Body of pancreas (tissue), 4 donors: ENCODE measurements around the gene ADGRE2. TPM values are rescaled to one million over a fixed set of nuclear protein-coding genes. Genes with fewer than 3 reads are reported as not detected.

ENCODE experiments used
- ATAC-seq: fragments of 150-250 bp; one replicate; pipeline ENCODE4 v1.9.1; 2016
- DNase-seq, 4 donors: peaks; one replicate each; pipeline ENCODE4 v3.0.0-alpha.2; 2019
- H3K27ac ChIP-seq, 4 donors: fragments of 200-600 bp; sonication (generic); 1 replicate in 3 of 4; 2 replicates in 1 of 4; pipeline versions ENCODE4 v1.5.1 to v1.6.1; 2016 to 2019; ENCODE audit warnings: mild to moderate bottlenecking in 1 of 4, mixed read lengths in 1 of 4, moderate library complexity in 1 of 4
- H3K27me3 ChIP-seq, 2 donors: fragments of 200-600 bp; sonication (generic); one replicate each; pipeline ENCODE4 v1.6.0; 2016; ENCODE audit warnings: mild to moderate bottlenecking in 1 of 2
- H3K36me3 ChIP-seq, 2 donors: fragments of 200-600 bp; sonication (generic); replicated peaks in 1 of 2; 2 replicates each; pipeline ENCODE4 v1.5.1; 2016; ENCODE audit warnings: low read depth in 2 of 2; ENCODE audit not compliant: insufficient read depth in 1 of 2
- H3K4me1 ChIP-seq: fragments of 200-600 bp; sonication (generic); one replicate; pipeline ENCODE4 v1.6.0; 2016
- H3K4me3 ChIP-seq, 2 donors: fragments of 200-600 bp; sonication (generic); 1 replicate in 1 of 2; 2 replicates in 1 of 2; pipeline ENCODE4 v1.5.1; 2016 to 2019
- H3K9me3 ChIP-seq, 3 donors: fragments of 200-600 bp; sonication (generic); 1 replicate in 2 of 3; 2 replicates in 1 of 3; pipeline ENCODE4 v1.5.1; 2016
- CTCF ChIP-seq, 7 experiments: fragments of 450-650 bp in 4 of 7; fragments of 200-600 bp in 3 of 7; sonication (generic) in 3 of 7; IDR thresholded peaks; one replicate each; pipeline ENCODE4 v1.5.1; 2016 to 2019; ENCODE audit warnings: antibody characterized with exemption in 7 of 7
- POLR2A ChIP-seq, 3 donors: fragments of 450-650 bp; IDR thresholded peaks; one replicate each; pipeline ENCODE4 v1.6.1; 2016; ENCODE audit warnings: antibody characterized with exemption in 3 of 3, mild to moderate bottlenecking in 2 of 3
- WGBS, 2 donors: methylation state at CpG; one replicate each; pipeline ENCODE4 v1.1.5; 2017; 5-methylcytosine and 5-hydroxymethylcytosine counted together
- intact Hi-C: fragments of 100-400 bp; cut with DNase I; formaldehyde crosslinking; loops from one replicate; pipeline ENCODE4 v1.15.1; 2023
- total RNA-seq, 2 donors: library from RNA; depleted of rRNA; stranded (reverse); fragments of >200 nt; gene quantifications; one replicate each; pipeline ENCODE4 v1.1.0, GENCODE V29; 2016

Gene ADGRE2
- total RNA-seq, 2 donors from 2014 or later, result 0.33 to 1.3 TPM

GRCh38 chr19:14719162-14719561 is 59.2 kb downstream of the ADGRE2 start:
- H3K4me3 ChIP-seq, result no peak overlapping the region
- no peaks in the 10 kb centered on the region for H3K4me1 ChIP-seq
- no peak overlapping the region for H3K27ac ChIP-seq
- DNase-seq (no peak), ATAC-seq (no peak)
- 97 to 99% methylated on average over 3 of the region's 3 CpGs for WGBS, 2 donors
- H3K9me3 ChIP-seq, result peaks cover 0 to 79% (median 7%) of the 10 kb centered on the region in 3 donors
- no peak for TF ChIP-seq POLR2A (IDR thresholded peaks at IDR 0.05)
- TF ChIP-seq CTCF (IDR thresholded peaks at IDR 0.05), result no peak
- H3K36me3 ChIP-seq, result peaks cover 36 to 41% of the 10 kb centered on the region in 2 donors
- intact Hi-C loops, result no loop called here
- H3K27me3 ChIP-seq, result no peaks in the 10 kb centered on the region

GRCh38 chr19:14718522-14719116 is 59.7 kb downstream of the ADGRE2 start:
- DNase-seq (no peak), ATAC-seq (no peak)
- no peak overlapping the region for H3K4me3 ChIP-seq
- intact Hi-C loops, result no loop called here
- TF ChIP-seq CTCF (IDR thresholded peaks at IDR 0.05) (no peak), POLR2A (IDR thresholded peaks at IDR 0.05) (no peak)
- H3K27me3 ChIP-seq, result no peaks in the 10 kb centered on the region
- peaks cover 0 to 77% (median 7%) of the 10 kb centered on the region in 3 donors for H3K9me3 ChIP-seq
- H3K4me1 ChIP-seq, result no peaks in the 10 kb centered on the region
- WGBS, 2 donors, result 93% methylated on average over 18 of the region's 18 CpGs
- H3K36me3 ChIP-seq, result peaks cover 36 to 41% of the 10 kb centered on the region in 2 donors
- H3K27ac ChIP-seq, result no peak overlapping the region

- Histone ChIP-seq H3K9me3 (peaks cover 0 to 65% (median 7%) of the 10 kb centered on the region in 3 donors), H3K4me3 (no peak overlapping the region), H3K4me1 (no peaks in the 10 kb centered on the region), H3K36me3 (peaks cover 41 to 43% of the 10 kb centered on the region in 2 donors), H3K27ac (no peak overlapping the region), H3K27me3 (no peaks in the 10 kb centered on the region)
- TF ChIP-seq POLR2A (IDR thresholded peaks at IDR 0.05), result no peak
- no peak for TF ChIP-seq CTCF (IDR thresholded peaks at IDR 0.05)
- WGBS, 2 donors, result 94 to 98% methylated on average over 2 to 4 of the region's 4 CpGs
- intact Hi-C loops, result no loop called here
- no peak for ATAC-seq
- DNase-seq, result no peak
These were observed 62.5 kb downstream of the ADGRE2 start for GRCh38 chr19:14715841-14716240.

DNA sequence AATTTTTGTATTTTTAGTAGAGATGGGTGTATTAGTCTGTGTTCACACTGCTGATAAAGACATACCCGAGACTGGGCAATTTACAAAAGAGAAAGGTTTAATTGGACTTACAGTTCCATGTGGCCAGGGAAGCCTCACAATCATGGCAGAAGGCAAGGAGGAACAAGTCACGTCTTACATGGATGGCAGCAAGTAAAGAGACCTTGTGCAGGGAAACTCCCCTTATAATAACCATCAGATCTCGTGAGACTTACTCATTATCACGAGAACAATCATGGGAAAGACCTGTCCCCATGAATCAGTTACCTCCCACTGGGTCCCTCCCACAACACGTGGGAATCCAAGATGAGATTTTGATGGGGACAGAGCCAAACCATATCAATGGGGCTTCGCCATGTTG is 73.9 kb downstream of the ADGRE2 start:
- ATAC-seq (no peak), DNase-seq (no peak)
- no peak overlapping the region for H3K27ac ChIP-seq
- 90 to 93% methylated on average over 6 of the region's 6 CpGs for WGBS, 2 donors
- H3K36me3 ChIP-seq, result peaks cover 21 to 45% of the 10 kb centered on the region in 2 donors
- H3K27me3 ChIP-seq, result no peaks in the 10 kb centered on the region
- no peak overlapping the region for H3K4me3 ChIP-seq
- intact Hi-C loops, result no loop called here
- no peak for TF ChIP-seq POLR2A (IDR thresholded peaks at IDR 0.05)
- no peak for TF ChIP-seq CTCF (IDR thresholded peaks at IDR 0.05)
- no peaks in the 10 kb centered on the region for H3K9me3 ChIP-seq
- H3K4me1 ChIP-seq, result no peaks in the 10 kb centered on the region

DNA sequence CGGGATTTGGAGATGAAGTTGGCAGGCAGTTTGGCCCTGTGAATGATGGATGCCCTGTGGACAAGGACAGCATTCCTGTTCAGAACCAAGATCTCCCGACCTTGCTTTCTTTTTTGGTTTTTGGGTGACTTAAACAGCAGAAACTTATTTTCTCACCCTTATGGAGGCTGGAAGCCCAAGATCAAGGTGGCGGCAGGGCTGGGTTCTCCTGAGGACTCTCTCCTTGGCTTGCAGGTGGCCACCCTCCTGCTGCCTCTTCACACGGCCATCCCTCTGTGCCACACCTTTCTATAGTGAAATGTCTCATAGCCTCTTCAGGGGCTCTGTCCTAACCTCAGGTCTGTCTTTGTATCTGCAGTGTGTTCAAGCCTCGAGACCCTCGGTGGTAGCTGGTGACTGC is 74.5 kb downstream of the ADGRE2 start:
- 92 to 93% methylated on average over 6 of the region's 6 CpGs for WGBS, 2 donors
- no peak overlapping the region for H3K27ac ChIP-seq
- no peak overlapping the region for H3K4me3 ChIP-seq
- no peaks in the 10 kb centered on the region for H3K9me3 ChIP-seq
- H3K27me3 ChIP-seq, result no peaks in the 10 kb centered on the region
- intact Hi-C loops, result no loop called here
- ATAC-seq, result no peak
- H3K4me1 ChIP-seq, result no peaks in the 10 kb centered on the region
- TF ChIP-seq CTCF (IDR thresholded peaks at IDR 0.05) (no peak), POLR2A (IDR thresholded peaks at IDR 0.05) (no peak)
- DNase-seq, result no peak
- H3K36me3 ChIP-seq, result peaks cover 24 to 44% of the 10 kb centered on the region in 2 donors
